Measurements from ENCODE around the gene EIF2S1.

GRCh38 chr14:67428501-67429031 is 68.4 kb downstream of the EIF2S1 start:
- TF ChIP-seq POLR2A (IDR thresholded peaks at IDR 0.05): no peak
- TF ChIP-seq, protein P1, sequence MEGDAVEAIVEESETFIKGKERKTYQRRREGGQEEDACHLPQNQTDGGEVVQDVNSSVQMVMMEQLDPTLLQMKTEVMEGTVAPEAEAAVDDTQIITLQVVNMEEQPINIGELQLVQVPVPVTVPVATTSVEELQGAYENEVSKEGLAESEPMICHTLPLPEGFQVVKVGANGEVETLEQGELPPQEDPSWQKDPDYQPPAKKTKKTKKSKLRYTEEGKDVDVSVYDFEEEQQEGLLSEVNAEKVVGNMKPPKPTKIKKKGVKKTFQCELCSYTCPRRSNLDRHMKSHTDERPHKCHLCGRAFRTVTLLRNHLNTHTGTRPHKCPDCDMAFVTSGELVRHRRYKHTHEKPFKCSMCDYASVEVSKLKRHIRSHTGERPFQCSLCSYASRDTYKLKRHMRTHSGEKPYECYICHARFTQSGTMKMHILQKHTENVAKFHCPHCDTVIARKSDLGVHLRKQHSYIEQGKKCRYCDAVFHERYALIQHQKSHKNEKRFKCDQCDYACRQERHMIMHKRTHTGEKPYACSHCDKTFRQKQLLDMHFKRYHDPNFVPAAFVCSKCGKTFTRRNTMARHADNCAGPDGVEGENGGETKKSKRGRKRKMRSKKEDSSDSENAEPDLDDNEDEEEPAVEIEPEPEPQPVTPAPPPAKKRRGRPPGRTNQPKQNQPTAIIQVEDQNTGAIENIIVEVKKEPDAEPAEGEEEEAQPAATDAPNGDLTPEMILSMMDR (IDR thresholded peaks at IDR 0.05): peak in 3 of 7 experiments; percentile 1 to 31 (median 12)

All from body of pancreas (tissue), 4 donors.